Activated CD8-positive, alpha-beta memory T cell treated with anti-CD3 and anti-CD28 coated beads, Interleukin-2, amount 10 ng/mL, durations not matched to agents 7 days and 5 days (primary cell): ENCODE data around the gene ATP6V1E1. TPM values are rescaled to one million over a fixed set of nuclear protein-coding genes. Genes with fewer than 3 reads are reported as not detected.
A peak's percentile ranks its signal among the peaks of the same experiment; 100 is the strongest.
"Not testable (repeated sequence)": the region's sequence is repeated elsewhere in the genome, so short reads cannot be mapped to it uniquely, and the experiment has no call there.

Experiments
- ATAC-seq: fragments of 150-1000 bp; cut with Tn5 transposase; one replicate; pipeline ENCODE4 v1.10.0; 2021; ENCODE audit warnings: moderate library complexity
- CTCF ChIA-PET: fragments of 350-600 bp; sonication (Branson Sonifier 250); formaldehyde crosslinking; loops from one replicate; lab custom pipeline; 2021; ENCODE audit warnings: antibody characterized with exemption; lab: Charles Lee
- DNase-seq: peaks from one replicate; pipeline ENCODE4 v3.0.0-alpha.2; 2020
- H3K27ac Mint-ChIP-seq: one replicate; pipeline ENCODE4 v1.8.0; 2021; ENCODE audit warnings: mild to moderate bottlenecking, mixed read lengths
- H3K27me3 Mint-ChIP-seq: one replicate; pipeline ENCODE4 v1.8.0; 2021; ENCODE audit warnings: mixed read lengths
- H3K36me3 Mint-ChIP-seq: one replicate; pipeline ENCODE4 v1.8.0; 2021; ENCODE audit warnings: mild to moderate bottlenecking, mixed read lengths
- H3K4me1 Mint-ChIP-seq: one replicate; pipeline ENCODE4 v1.8.0; 2021; ENCODE audit warnings: mixed read lengths
- H3K4me3 Mint-ChIP-seq: one replicate; pipeline ENCODE4 v1.8.0; 2021; ENCODE audit warnings: mild to moderate bottlenecking, moderate library complexity, mixed read lengths
- H3K9me3 Mint-ChIP-seq: one replicate; pipeline ENCODE4 v1.8.0; 2022; ENCODE audit warnings: low read depth, mixed read lengths
- total RNA-seq, 2 experiments: library from RNA; stranded (reverse); gene quantifications; one replicate each; pipeline ENCODE4 v1.2.3, GENCODE V29; 2021

The ATP6V1E1 gene
- 10 to 100 TPM; 78.4 to 97.5 TPM for total RNA-seq

- no peaks in the 10 kb centered on the region for H3K9me3 Mint-ChIP-seq
- ATAC-seq (peak; percentile 100), DNase-seq (peak; percentile 97)
- H3K27ac Mint-ChIP-seq: peak within 1 kb of the TSS; percentile 83
- H3K4me3 Mint-ChIP-seq: peak within 1 kb of the TSS; percentile 84
- no peaks in the 10 kb centered on the region for H3K27me3 Mint-ChIP-seq
- peaks cover 27% of the 10 kb centered on the region for H3K4me1 Mint-ChIP-seq
- CTCF ChIA-PET: no interaction called here
- H3K36me3 Mint-ChIP-seq: peaks cover 8% of the 10 kb centered on the region
These were observed at the start of gene ATP6V1E1 for GRCh38 chr22:17628406-17629172. TSS of gene ATP6V1E1 (minus strand) at chr22:17628749. CDS start at chr22:17628635, 114 bp downstream.

GRCh38 chr22:17675584-17675983 lies 47.0 kb upstream of the ATP6V1E1 start:
- H3K9me3 Mint-ChIP-seq: no peaks in the 10 kb centered on the region
- H3K36me3 Mint-ChIP-seq: peaks cover 5% of the 10 kb centered on the region
- no peak for DNase-seq
- ATAC-seq: no peak
- no peaks in the 10 kb centered on the region for H3K27me3 Mint-ChIP-seq
- no peak overlapping the region for H3K4me3 Mint-ChIP-seq
- CTCF ChIA-PET: no interaction called here
- H3K27ac Mint-ChIP-seq: no peak overlapping the region
- H3K4me1 Mint-ChIP-seq: peaks cover 8% of the 10 kb centered on the region

- Mint-ChIP-seq H3K36me3 (peaks cover 12% of the 10 kb centered on the region), H3K27ac (no peak overlapping the region), H3K27me3 (no peaks in the 10 kb centered on the region), H3K4me1 (peaks cover 9% of the 10 kb centered on the region), H3K4me3 (no peak overlapping the region), H3K9me3 (no peaks in the 10 kb centered on the region)
- DNase-seq (no peak), ATAC-seq (no peak)
- CTCF ChIA-PET: no interaction called here
These were observed 45.6 kb upstream of the ATP6V1E1 start for GRCh38 chr22:17674152-17674551.

- no peak for DNase-seq
- no peaks in the 10 kb centered on the region for H3K9me3 Mint-ChIP-seq
- H3K27me3 Mint-ChIP-seq: no peaks in the 10 kb centered on the region
- CTCF ChIA-PET: no interaction called here
- H3K4me3 Mint-ChIP-seq: no peak overlapping the region
- ATAC-seq: no peak
- H3K27ac Mint-ChIP-seq: no peak overlapping the region
- H3K4me1 Mint-ChIP-seq: peaks cover 5% of the 10 kb centered on the region
- peaks cover 12% of the 10 kb centered on the region for H3K36me3 Mint-ChIP-seq
These were observed 44.0 kb upstream of the ATP6V1E1 start for GRCh38 chr22:17672417-17672991.

GRCh38 chr22:17671521-17672092 lies 43.1 kb upstream of the ATP6V1E1 start:
- H3K4me3 Mint-ChIP-seq, ATAC-seq, H3K27me3 Mint-ChIP-seq, H3K27ac Mint-ChIP-seq, CTCF ChIA-PET, H3K9me3 Mint-ChIP-seq, H3K4me1 Mint-ChIP-seq, DNase-seq: not testable (repeated sequence)
- peaks cover 19% of the 10 kb centered on the region for H3K36me3 Mint-ChIP-seq

GRCh38 chr22:17665854-17666253 lies 37.3 kb upstream of the ATP6V1E1 start:
- peaks cover 8% of the 10 kb centered on the region for H3K9me3 Mint-ChIP-seq
- peaks cover 1% of the 10 kb centered on the region for H3K4me1 Mint-ChIP-seq
- DNase-seq (no peak), ATAC-seq (no peak)
- peaks cover 55% of the 10 kb centered on the region for H3K36me3 Mint-ChIP-seq
- no peaks in the 10 kb centered on the region for H3K27me3 Mint-ChIP-seq
- no peak overlapping the region for H3K27ac Mint-ChIP-seq
- CTCF ChIA-PET: no interaction called here
- no peak overlapping the region for H3K4me3 Mint-ChIP-seq

- DNase-seq (no peak), ATAC-seq (no peak)
- Mint-ChIP-seq H3K4me1 (peaks cover 1% of the 10 kb centered on the region), H3K9me3 (peaks cover 8% of the 10 kb centered on the region), H3K4me3 (no peak overlapping the region), H3K27me3 (no peaks in the 10 kb centered on the region), H3K27ac (no peak overlapping the region), H3K36me3 (peaks cover 53% of the 10 kb centered on the region)
- CTCF ChIA-PET: interaction anchor here (0.6 kb wide), 1 partner anchor 33 kb away, joined by 3 read pairs; no protein-coding TSS in a partner anchor
These were observed 36.7 kb upstream of the ATP6V1E1 start for GRCh38 chr22:17665248-17665647.

- CTCF ChIA-PET: interaction anchor here (0.6 kb wide), 1 partner anchor 34 kb away, joined by 3 read pairs; no protein-coding TSS in a partner anchor
These were observed 36.0 kb upstream of the ATP6V1E1 start for GRCh38 chr22:17664414-17665055.

GRCh38 chr22:17656870-17657395 lies 28.4 kb upstream of the ATP6V1E1 start:
- Mint-ChIP-seq H3K4me1 (no peaks in the 10 kb centered on the region), H3K27ac (no peak overlapping the region), H3K9me3 (no peaks in the 10 kb centered on the region), H3K36me3 (peaks cover 18% of the 10 kb centered on the region), H3K27me3 (no peaks in the 10 kb centered on the region), H3K4me3 (no peak overlapping the region)
- CTCF ChIA-PET: no interaction called here
- ATAC-seq: no peak
- DNase-seq: no peak

More at GRCh38 chr22:17664414-17665055, 36.0 kb upstream of the ATP6V1E1 start:
- Mint-ChIP-seq H3K4me1 (peaks cover 1% of the 10 kb centered on the region), H3K27me3 (no peaks in the 10 kb centered on the region), H3K9me3 (peaks cover 8% of the 10 kb centered on the region), H3K36me3 (peaks cover 49% of the 10 kb centered on the region), H3K4me3 (no peak overlapping the region), H3K27ac (no peak overlapping the region)
- DNase-seq (no peak), ATAC-seq (no peak)

GRCh38 chr22:17655289-17655688 lies 26.7 kb upstream of the ATP6V1E1 start:
- Mint-ChIP-seq H3K4me3 (no peak overlapping the region), H3K36me3 (peaks cover 17% of the 10 kb centered on the region), H3K9me3 (no peaks in the 10 kb centered on the region), H3K27me3 (no peaks in the 10 kb centered on the region), H3K27ac (no peak overlapping the region), H3K4me1 (no peaks in the 10 kb centered on the region)
- DNase-seq (no peak), ATAC-seq (no peak)
- CTCF ChIA-PET: no interaction called here

- DNase-seq (no peak), ATAC-seq (no peak)
- CTCF ChIA-PET: no interaction called here
- H3K27ac Mint-ChIP-seq: no peak overlapping the region
- peaks cover 2% of the 10 kb centered on the region for H3K4me1 Mint-ChIP-seq
- no peak overlapping the region for H3K4me3 Mint-ChIP-seq
- peaks cover 10% of the 10 kb centered on the region for H3K36me3 Mint-ChIP-seq
- no peaks in the 10 kb centered on the region for H3K27me3 Mint-ChIP-seq
- H3K9me3 Mint-ChIP-seq: no peaks in the 10 kb centered on the region
These were observed 20.0 kb upstream of the ATP6V1E1 start for GRCh38 chr22:17648569-17648968.

- Mint-ChIP-seq H3K4me3 (no peak overlapping the region), H3K27me3 (no peaks in the 10 kb centered on the region), H3K36me3 (peaks cover 7% of the 10 kb centered on the region), H3K9me3 (no peaks in the 10 kb centered on the region), H3K4me1 (peaks cover 2% of the 10 kb centered on the region), H3K27ac (no peak overlapping the region)
- ATAC-seq (no peak), DNase-seq (no peak)
- CTCF ChIA-PET: interaction anchor here (1.8 kb wide), 1 partner anchor 9 kb away, joined by 6 read pairs; the partner anchor contains the start of gene BCL2L13
These were observed 19.4 kb upstream of the ATP6V1E1 start for GRCh38 chr22:17647991-17648390.

GRCh38 chr22:17647452-17647851 lies 18.9 kb upstream of the ATP6V1E1 start:
- H3K9me3 Mint-ChIP-seq: no peaks in the 10 kb centered on the region
- H3K27ac Mint-ChIP-seq: no peak overlapping the region
- no peaks in the 10 kb centered on the region for H3K27me3 Mint-ChIP-seq
- H3K4me3 Mint-ChIP-seq: no peak overlapping the region
- no peak for DNase-seq
- ATAC-seq: no peak
- H3K4me1 Mint-ChIP-seq: peaks cover 5% of the 10 kb centered on the region
- peaks cover 9% of the 10 kb centered on the region for H3K36me3 Mint-ChIP-seq
- CTCF ChIA-PET: interaction anchor here (1.8 kb wide), 1 partner anchor 9 kb away, joined by 6 read pairs; the partner anchor contains the start of gene BCL2L13
